GM13976 (cell line): ENCODE results near the gene HAO2.

Experiments
- DNase-seq: peaks from one replicate; pipeline ENCODE4 v3.0.0; 2012; ENCODE audit warnings: low spot score
- CTCF ChIP-seq: IDR thresholded peaks from 2 replicates; pipeline ENCODE4 v1.5.1; 2012; ENCODE audit warnings: borderline replicate concordance, mild to moderate bottlenecking; ENCODE audit not compliant: insufficient read depth; ENCODE audit errors: extremely low read depth, missing control alignments, control extremely low read depth
- in situ Hi-C: fragments of 300-500 bp; cut with MboI; formaldehyde crosslinking; loops from one replicate; pipeline ENCODE4 v1.12.0; 2022; ENCODE audit warnings: low sequenced_read_pairs, mixed read lengths, inconsistent platforms; ENCODE audit not compliant: unreplicated experiment

Gene HAO2

GRCh38 chr1:119431836-119432235, 63.3 kb downstream of the HAO2 start:
- no peak for TF ChIP-seq CTCF
- in situ Hi-C loops = no loop called here
- DNase-seq = no peak

- DNase-seq = no peak
- in situ Hi-C loops = no loop called here
- TF ChIP-seq CTCF = no peak
Measured at GRCh38 chr1:119435052-119435451, 66.5 kb downstream of the HAO2 start.

- TF ChIP-seq CTCF = no peak
- in situ Hi-C loops = no loop called here
- DNase-seq = no peak
Measured at GRCh38 chr1:119438761-119439160, 70.2 kb downstream of the HAO2 start.

GRCh38 chr1:119440721-119441307, 72.2 kb downstream of the HAO2 start:
- DNase-seq = no peak
- in situ Hi-C loops = no loop called here
- TF ChIP-seq CTCF = no peak

GRCh38 chr1:119442756-119443155, 74.2 kb downstream of the HAO2 start:
- in situ Hi-C loops = no loop called here
- DNase-seq = no peak
- TF ChIP-seq CTCF = no peak
